ENCODE measurements around the gene PAIP2B. TPM values are rescaled to one million over a fixed set of nuclear protein-coding genes. Genes with fewer than 3 reads are reported as not detected.
A peak's percentile ranks its signal among the peaks of the same experiment; 100 is the strongest.
"Not testable (repeated sequence)": the region's sequence is repeated elsewhere in the genome, so short reads cannot be mapped to it uniquely, and the experiment has no call there.

The PAIP2B gene
- polyA plus RNA-seq, 3 donors, result 18.8 to 22.5 (median 18.9) TPM

GRCh38 chr2:71178836-71179235, 48.1 kb downstream of the PAIP2B start:
- not testable (repeated sequence) for DNase-seq (ENCODE audit: extremely low read depth in 1 of 11, low read depth in 9 of 11, low spot score in 4 of 11)

GRCh38 chr2:71174207-71174606, 52.7 kb downstream of the PAIP2B start:
- DNase-seq (ENCODE audit: extremely low read depth in 1 of 11, low read depth in 9 of 11, low spot score in 4 of 11), result no peak

GRCh38 chr2:71173096-71173495, 53.8 kb downstream of the PAIP2B start:
- DNase-seq (ENCODE audit: extremely low read depth in 1 of 11, low read depth in 9 of 11, low spot score in 4 of 11), result no peak

- DNase-seq (ENCODE audit: extremely low read depth in 1 of 11, low read depth in 9 of 11, low spot score in 4 of 11), result no peak
Measured at GRCh38 chr2:71166812-71167211, 60.1 kb downstream of the PAIP2B start.

- peak in 10 of 11 donors; percentile 4 to 41 (median 36) for DNase-seq (ENCODE audit: extremely low read depth in 1 of 11, low read depth in 9 of 11, low spot score in 4 of 11)
Measured at GRCh38 chr2:71157124-71157793, 69.6 kb downstream of the PAIP2B start.

- DNase-seq (ENCODE audit: extremely low read depth in 1 of 11, low read depth in 9 of 11, low spot score in 4 of 11), result peak in 10 of 11 donors; percentile 5 to 70 (median 38)
Measured at GRCh38 chr2:71156573-71156972, 70.3 kb downstream of the PAIP2B start.

- DNase-seq (ENCODE audit: extremely low read depth in 1 of 11, low read depth in 9 of 11, low spot score in 4 of 11), result no peak
Measured at GRCh38 chr2:71155846-71156245, 71.1 kb downstream of the PAIP2B start.

GRCh38 chr2:71154798-71155197, 72.1 kb downstream of the PAIP2B start:
- no peak for DNase-seq (ENCODE audit: extremely low read depth in 1 of 11, low read depth in 9 of 11, low spot score in 4 of 11)

GRCh38 chr2:71154279-71154678, 72.6 kb downstream of the PAIP2B start:
- no peak for DNase-seq (ENCODE audit: extremely low read depth in 1 of 11, low read depth in 9 of 11, low spot score in 4 of 11)

GRCh38 chr2:71153585-71154224, 73.2 kb downstream of the PAIP2B start:
- DNase-seq (ENCODE audit: extremely low read depth in 1 of 11, low read depth in 9 of 11, low spot score in 4 of 11), result no peak

GRCh38 chr2:71151620-71152019, 75.3 kb downstream of the PAIP2B start:
- DNase-seq (ENCODE audit: extremely low read depth in 1 of 11, low read depth in 9 of 11, low spot score in 4 of 11), result no peak

- DNase-seq (ENCODE audit: extremely low read depth in 1 of 11, low read depth in 9 of 11, low spot score in 4 of 11), result no peak
Measured at GRCh38 chr2:71150082-71150816, 76.7 kb downstream of the PAIP2B start.

GRCh38 chr2:71148506-71149063, 78.3 kb downstream of the PAIP2B start:
- DNase-seq (ENCODE audit: extremely low read depth in 1 of 11, low read depth in 9 of 11, low spot score in 4 of 11), result no peak

- DNase-seq (ENCODE audit: extremely low read depth in 1 of 11, low read depth in 9 of 11, low spot score in 4 of 11), result no peak
Measured at GRCh38 chr2:71143782-71144181, 83.1 kb downstream of the PAIP2B start.

- DNase-seq (ENCODE audit: extremely low read depth in 1 of 11, low read depth in 9 of 11, low spot score in 4 of 11), result no peak
Measured at GRCh38 chr2:71136174-71136573, 90.7 kb downstream of the PAIP2B start.

- DNase-seq (ENCODE audit: extremely low read depth in 1 of 11, low read depth in 9 of 11, low spot score in 4 of 11), result no peak
Measured at GRCh38 chr2:71133603-71134002, 93.3 kb downstream of the PAIP2B start.
